Lower leg skin (tissue), 3 donors: ENCODE results near the gene C4orf50.

Experiments used
- CTCF ChIP-seq, 3 donors: fragments of 450-650 bp; IDR thresholded peaks; one replicate each; pipeline ENCODE4 v1.5.1; 2016; ENCODE audit warnings: antibody characterized with exemption in 3 of 3, mild to moderate bottlenecking in 3 of 3, moderate library complexity in 2 of 3
- POLR2A ChIP-seq, 2 donors: fragments of 450-650 bp; IDR thresholded peaks; one replicate each; pipeline ENCODE4 v1.6.1; 2016 to 2017; ENCODE audit warnings: antibody characterized with exemption in 2 of 2, mild to moderate bottlenecking in 1 of 2, moderate library complexity in 1 of 2

- TF ChIP-seq CTCF (IDR thresholded peaks at IDR 0.05), result no peak
- no peak for TF ChIP-seq POLR2A (IDR thresholded peaks at IDR 0.05)
These were observed 99.8 kb downstream of the C4orf50 start for GRCh38 chr4:5918331-5918985.
